IMR-90 (cell line): ENCODE data around the gene PTGR1. TPM values are rescaled to one million over a fixed set of nuclear protein-coding genes. Genes with fewer than 3 reads are reported as not detected.

Source experiments
- ATAC-seq: fragments of 200-7000 bp; cut with Tn5 transposase; 2 replicates; pipeline ENCODE4 v1.9.1; 2020; ENCODE audit warnings: low read depth, mild to moderate bottlenecking, moderate library complexity
- BruUV-seq: library from RNA; stranded (reverse); fragments of 400-500 nt; replicated peaks from 2 replicates; lab custom pipeline; 2021; lab: Mats Ljungman, UMichigan
- CTCF ChIA-PET: fragments of 300-600 bp; formaldehyde crosslinking; extraction: SDS; loops from one replicate; lab custom pipeline; 2021; ENCODE audit warnings: antibody characterized with exemption; lab: Yijun Ruan, JAX
- POLR2A ChIA-PET: fragments of 300-600 bp; sonication (Branson Sonifier 250); formaldehyde crosslinking; loops from one replicate; lab custom pipeline; 2022; ENCODE audit warnings: antibody characterized with exemption; ENCODE audit not compliant: unreplicated experiment; lab: Charles Lee
- DNase-seq: peaks from one replicate; pipeline ENCODE4 v3.0.0; 2013
- H2AFZ ChIP-seq: replicated peaks from 2 replicates; pipeline ENCODE3; 2013; ENCODE audit warnings: low read length, mild to moderate bottlenecking; ENCODE audit not compliant: poor library complexity
- H2AK5ac ChIP-seq: 2 replicates; pipeline ENCODE4 v1.6.1; 2013; ENCODE audit warnings: low read depth, low read length, inconsistent platforms
- H2AK9ac ChIP-seq: replicated peaks from 2 replicates; pipeline ENCODE3; 2013; ENCODE audit warnings: mild to moderate bottlenecking, low read depth, low read length, moderate library complexity; ENCODE audit not compliant: poor library complexity
- H2BK120ac ChIP-seq: 2 replicates; pipeline ENCODE4 v1.6.1; 2013; ENCODE audit warnings: low read depth, low read length, inconsistent platforms
- H2BK15ac ChIP-seq: 3 replicates; pipeline ENCODE4 v1.6.1; 2013; ENCODE audit warnings: low read depth, low read length, inconsistent platforms
- H2BK20ac ChIP-seq: 2 replicates; pipeline ENCODE4 v1.6.1; 2013; ENCODE audit warnings: low read depth, mild to moderate bottlenecking, inconsistent platforms, low read length, moderate library complexity
- H2BK5ac ChIP-seq: 2 replicates; pipeline ENCODE4 v1.6.1; 2013; ENCODE audit warnings: mild to moderate bottlenecking, low read depth, low read length, inconsistent platforms; ENCODE audit not compliant: poor library complexity, severe bottlenecking
- H3K14ac ChIP-seq: replicated peaks from 2 replicates; pipeline ENCODE4 v1.6.1; 2013; ENCODE audit warnings: low read depth, low read length, inconsistent platforms
- H3K18ac ChIP-seq: 2 replicates; pipeline ENCODE4 v1.6.1; 2013; ENCODE audit warnings: low read depth, low read length, control low read depth
- H3K23ac ChIP-seq: 2 replicates; pipeline ENCODE4 v1.6.1; 2013; ENCODE audit warnings: low read depth, low read length, inconsistent platforms
- H3K27ac ChIP-seq: 2 replicates; pipeline ENCODE4 v1.5.1; 2013; ENCODE audit warnings: mild to moderate bottlenecking, control low read depth, low read length; ENCODE audit not compliant: insufficient read depth
- H3K27me3 ChIP-seq: 2 replicates; pipeline ENCODE4 v1.6.1; 2013; ENCODE audit warnings: low read length; ENCODE audit not compliant: control insufficient read depth, insufficient read depth
- H3K36me3 ChIP-seq: 2 replicates; pipeline ENCODE4 v1.6.1; 2013; ENCODE audit warnings: low read length, mixed read lengths; ENCODE audit not compliant: control insufficient read depth, insufficient read depth
- H3K4ac ChIP-seq: 2 replicates; pipeline ENCODE4 v1.6.1; 2013; ENCODE audit warnings: low read depth, low read length, inconsistent platforms
- H3K4me1 ChIP-seq: 2 replicates; pipeline ENCODE4 v1.6.1; 2013; ENCODE audit warnings: low read length, mixed read lengths; ENCODE audit not compliant: control insufficient read depth, insufficient read depth
- H3K4me2 ChIP-seq: 2 replicates; pipeline ENCODE4 v1.6.1; 2013; ENCODE audit warnings: low read depth, mild to moderate bottlenecking, control low read depth, low read length, moderate library complexity
- H3K4me3 ChIP-seq: 2 replicates; pipeline ENCODE4 v1.5.1; 2013; ENCODE audit warnings: low read depth, mild to moderate bottlenecking, control low read depth, low read length, moderate library complexity; ENCODE audit not compliant: insufficient read depth
- H3K56ac ChIP-seq: 2 replicates; pipeline ENCODE4 v1.6.1; 2013; ENCODE audit warnings: low read length, inconsistent platforms; ENCODE audit not compliant: insufficient read depth; ENCODE audit errors: extremely low read depth
- H3K79me1 ChIP-seq, 2 experiments: 2 replicates each; pipeline ENCODE4 v1.6.1; 2013; ENCODE audit warnings: low read length in 2 of 2, inconsistent platforms in 1 of 2, low read depth in 1 of 2
- H3K9ac ChIP-seq: 2 replicates; pipeline ENCODE4 v1.6.1; 2013; ENCODE audit warnings: low read depth, low read length, control low read depth
- H3K9me1 ChIP-seq: 2 replicates; pipeline ENCODE4 v1.6.1; 2013; ENCODE audit warnings: low read length, inconsistent platforms; ENCODE audit not compliant: insufficient read depth
- H3K9me3 ChIP-seq: 2 replicates; pipeline ENCODE4 v1.6.1; 2013; ENCODE audit warnings: low read length; ENCODE audit not compliant: control insufficient read depth, insufficient read depth
- H4K20me1 ChIP-seq: 2 replicates; pipeline ENCODE4 v1.6.1; 2013; ENCODE audit warnings: low read length, inconsistent platforms; ENCODE audit not compliant: insufficient read depth
- H4K5ac ChIP-seq: 2 replicates; pipeline ENCODE4 v1.6.1; 2013; ENCODE audit warnings: mild to moderate bottlenecking, low read depth, low read length, control low read depth
- H4K8ac ChIP-seq, 2 experiments: 2 replicates each; pipeline ENCODE4 v1.6.1; 2013; ENCODE audit warnings: low read depth in 2 of 2, low read length in 2 of 2, control low read depth in 1 of 2, inconsistent platforms in 1 of 2
- H4K91ac ChIP-seq: 2 replicates; pipeline ENCODE4 v1.6.1; 2013; ENCODE audit warnings: low read depth, low read length, inconsistent platforms; ENCODE audit not compliant: insufficient read depth
- BHLHE40 ChIP-seq: fragments of 150-350 bp; IDR thresholded peaks from 2 replicates; pipeline ENCODE4 v1.6.1; 2016; ENCODE audit warnings: mild to moderate bottlenecking, low read depth, low read length
- CHD1 ChIP-seq: IDR thresholded peaks from 2 replicates; pipeline ENCODE4 v1.6.1; 2012; ENCODE audit warnings: low read depth, low read length, improper control_type of control experiment
- FOS ChIP-seq: fragments of 150-350 bp; IDR thresholded peaks from 2 replicates; pipeline ENCODE4 v1.6.1; 2016; ENCODE audit warnings: low read depth, low read length
- MAZ ChIP-seq: IDR thresholded peaks from 2 replicates; pipeline ENCODE4 v1.6.1; 2012; ENCODE audit warnings: low read depth, mild to moderate bottlenecking, low read length, improper control_type of control experiment, moderate library complexity, borderline replicate concordance
- POLR2A ChIP-seq: IDR thresholded peaks from 2 replicates; pipeline ENCODE4 v1.6.1; 2012; ENCODE audit warnings: mild to moderate bottlenecking, low read depth, low read length
- RAD21 ChIP-seq: IDR thresholded peaks from 2 replicates; pipeline ENCODE4 v1.6.1; 2012; ENCODE audit warnings: low read length, improper control_type of control experiment
- RCOR1 ChIP-seq: IDR thresholded peaks from 2 replicates; pipeline ENCODE4 v1.6.1; 2012; ENCODE audit warnings: mild to moderate bottlenecking, low read length, improper control_type of control experiment; ENCODE audit not compliant: insufficient replicate concordance
- RFX5 ChIP-seq: IDR thresholded peaks from 2 replicates; pipeline ENCODE4 v1.8.0; 2012; ENCODE audit warnings: low read depth, mild to moderate bottlenecking, low read length, moderate library complexity
- WGBS, 2 experiments: methylation state at CpG; one replicate each; pipeline versions ENCODE4 v1.1.5 to v1.1.7; 2013; ENCODE audit warnings: missing lambda C conversion rate in 2 of 2; ENCODE audit not compliant: insufficient read length in 1 of 2; ENCODE audit errors: extremely low coverage in 2 of 2; 5-methylcytosine and 5-hydroxymethylcytosine counted together
- dilution Hi-C: fragments of 300-500 bp; cut with HindIII; formaldehyde crosslinking; loops from one replicate; pipeline ENCODE4 v1.14.3; 2018; ENCODE audit warnings: low sequenced_read_pairs; ENCODE audit not compliant: unreplicated experiment
- in situ Hi-C: fragments of 300-500 bp; cut with MboI; formaldehyde crosslinking; loops from 3 replicates; pipeline ENCODE4 v1.14.3; 2019; ENCODE audit warnings: low sequenced_read_pairs, inconsistent platforms, mixed read lengths
- intact Hi-C: fragments of 100-400 bp; cut with micrococcal nuclease; formaldehyde crosslinking; loops from 2 replicates; pipeline ENCODE4 v1.10.0; 2022
- polyA plus RNA-seq, 3 experiments: library from polyadenylated mRNA; depleted of rRNA; stranded (reverse); fragments of >200 nt; gene quantifications; 2 replicates each; pipeline ENCODE4 v1.2.3, GENCODE V29; 2012; ENCODE audit warnings: low replicate concordance in 1 of 3
- total RNA-seq: library from RNA; depleted of rRNA; stranded (reverse); fragments of >200 nt; gene quantifications from 2 replicates; pipeline ENCODE4 v1.2.3, GENCODE V29; 2012
- TF ChIP-seq, protein P1 (sequence below): fragments of 150-350 bp; IDR thresholded peaks from 2 replicates; pipeline ENCODE4 v1.6.1; 2017; ENCODE audit warnings: mild to moderate bottlenecking, antibody characterized with exemption, low read length, low read depth

The PTGR1 gene
- total and polyA plus RNA-seq, 2 of the 4 experiments (the other 2 are of a cell fraction), result 45.9 to 72.7 TPM

DNA sequence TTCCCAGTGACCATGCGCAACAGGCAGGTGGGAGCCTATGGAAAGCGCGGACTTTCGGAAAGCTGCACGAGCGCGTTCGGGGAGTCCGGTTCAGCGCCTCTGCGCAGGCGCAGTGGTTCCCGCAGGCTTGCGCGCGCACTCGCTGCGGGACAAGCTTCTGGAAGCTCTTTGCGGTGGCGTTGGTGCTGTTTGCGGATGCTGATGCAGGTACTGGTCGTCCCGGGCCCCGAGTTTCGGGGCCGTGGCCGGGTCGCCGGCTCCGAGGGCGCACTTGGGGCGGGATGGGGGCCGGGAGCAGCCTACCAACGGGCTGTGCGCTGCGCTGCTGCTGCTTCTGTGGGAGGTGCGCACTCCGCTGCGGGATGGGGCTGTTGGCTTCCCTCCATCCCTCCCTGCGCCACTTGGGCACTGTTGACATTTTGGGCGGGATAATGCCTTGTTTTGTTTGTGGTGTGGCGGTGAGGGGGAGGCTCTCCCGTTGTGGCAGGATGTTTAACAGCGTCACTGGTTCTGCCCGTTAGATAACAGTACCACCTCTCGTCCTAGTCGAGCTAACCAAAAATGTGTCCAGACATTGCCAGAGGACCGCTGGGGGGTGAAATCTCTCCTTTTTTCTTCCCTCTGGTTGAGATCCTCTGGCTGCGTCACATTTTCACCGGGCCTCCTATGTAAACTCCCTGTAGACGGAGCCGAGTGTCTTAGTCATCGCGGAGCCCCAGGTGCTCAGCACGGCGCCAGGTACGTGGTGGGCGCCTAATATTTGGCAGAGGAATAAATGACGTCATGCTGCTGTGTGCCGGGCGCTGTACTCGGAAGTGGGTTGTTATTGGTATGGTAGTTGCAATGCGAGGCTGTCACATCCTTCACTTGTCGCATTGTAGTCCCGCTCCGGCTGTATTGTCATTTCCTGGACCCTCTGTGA, 74.1 kb downstream of the PTGR1 start, which contains the start of gene ZNF483:
Gene ZNF483 (plus strand): TSS at position 124 of the 922 bp plus-strand sequence. CDS start 2,217 bp downstream, outside the sequence.
- Histone ChIP-seq H2AFZ (peak within 1 kb of the TSS; percentile 98), H4K8ac (peak within 1 kb of the TSS in 1 of 2 experiments; percentile 61; a peak in 1 of 4 replicates), H3K36me3 (no peaks in the 10 kb centered on the region), H3K4me1 (peaks cover 4% of the 10 kb centered on the region), H3K79me1 (peaks cover 0 to 6% of the 10 kb centered on the region in 2 experiments; a peak in 1 of 4 replicates), H2AK9ac (peak within 1 kb of the TSS; percentile 63), H3K4ac (no peak within 1 kb of the TSS), H4K91ac (no peak within 1 kb of the TSS), H3K23ac (peak within 1 kb of the TSS; percentile 76), H3K18ac (no peak within 1 kb of the TSS), H4K5ac (peak within 1 kb of the TSS; percentile 30; the same call in 1 of the 2 replicates), H3K4me2 (peak within 1 kb of the TSS; percentile 96), H3K14ac (peak within 1 kb of the TSS; percentile 14; the same call in 1 of the 2 replicates), H3K27me3 (peaks cover 3% of the 10 kb centered on the region; the same call in 1 of the 2 replicates), H3K9ac (peak within 1 kb of the TSS; percentile 29), H2BK5ac (no peak within 1 kb of the TSS), H2BK120ac (no peak within 1 kb of the TSS), H3K56ac (no peak within 1 kb of the TSS), H3K9me3 (0 out of 2 replicates have a peak, but pooled peaks cover 2% of the 10 kb centered on the region), H3K9me1 (no peaks in the 10 kb centered on the region), H3K27ac (no peak within 1 kb of the TSS), H4K20me1 (no peaks in the 10 kb centered on the region), H2BK20ac (no peak within 1 kb of the TSS), H2AK5ac (no peak within 1 kb of the TSS), H3K4me3 (peak within 1 kb of the TSS; percentile 85), H2BK15ac (no peak within 1 kb of the TSS)
- intact Hi-C loops (loop anchor here (1.0 kb wide), 1 partner anchor 41 kb away; the partner anchor contains the start of gene ECPAS), in situ Hi-C loops (no loop called here), dilution Hi-C loops (no loop called here)
- CTCF ChIA-PET, result no interaction called here
- peak; percentile 75 for DNase-seq
- ATAC-seq, result peak; percentile 93
- no peak for TF ChIP-seq CHD1
- TF ChIP-seq RCOR1, result no peak
- TF ChIP-seq, protein P1, sequence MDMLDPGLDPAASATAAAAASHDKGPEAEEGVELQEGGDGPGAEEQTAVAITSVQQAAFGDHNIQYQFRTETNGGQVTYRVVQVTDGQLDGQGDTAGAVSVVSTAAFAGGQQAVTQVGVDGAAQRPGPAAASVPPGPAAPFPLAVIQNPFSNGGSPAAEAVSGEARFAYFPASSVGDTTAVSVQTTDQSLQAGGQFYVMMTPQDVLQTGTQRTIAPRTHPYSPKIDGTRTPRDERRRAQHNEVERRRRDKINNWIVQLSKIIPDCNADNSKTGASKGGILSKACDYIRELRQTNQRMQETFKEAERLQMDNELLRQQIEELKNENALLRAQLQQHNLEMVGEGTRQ, result no peak
- TF ChIP-seq RAD21, result no peak
- no peak for TF ChIP-seq BHLHE40
- no peak for TF ChIP-seq RFX5
- no peak; the same call in 1 of the 2 replicates for TF ChIP-seq MAZ
- no peak for TF ChIP-seq FOS
- TF ChIP-seq POLR2A, result no peak
- BruUV-seq, result no TSS peak
- 4% methylated on average over 31 of the region's 66 CpGs; no CpG with 5 or more reads in 1 of the 2 experiments for WGBS, 2 experiments
- POLR2A ChIA-PET, result no interaction called here
